Measurements from ENCODE around the gene CATSPERE. TPM values are rescaled to one million over a fixed set of nuclear protein-coding genes. Genes with fewer than 3 reads are reported as not detected.

The CATSPERE gene, protein sequence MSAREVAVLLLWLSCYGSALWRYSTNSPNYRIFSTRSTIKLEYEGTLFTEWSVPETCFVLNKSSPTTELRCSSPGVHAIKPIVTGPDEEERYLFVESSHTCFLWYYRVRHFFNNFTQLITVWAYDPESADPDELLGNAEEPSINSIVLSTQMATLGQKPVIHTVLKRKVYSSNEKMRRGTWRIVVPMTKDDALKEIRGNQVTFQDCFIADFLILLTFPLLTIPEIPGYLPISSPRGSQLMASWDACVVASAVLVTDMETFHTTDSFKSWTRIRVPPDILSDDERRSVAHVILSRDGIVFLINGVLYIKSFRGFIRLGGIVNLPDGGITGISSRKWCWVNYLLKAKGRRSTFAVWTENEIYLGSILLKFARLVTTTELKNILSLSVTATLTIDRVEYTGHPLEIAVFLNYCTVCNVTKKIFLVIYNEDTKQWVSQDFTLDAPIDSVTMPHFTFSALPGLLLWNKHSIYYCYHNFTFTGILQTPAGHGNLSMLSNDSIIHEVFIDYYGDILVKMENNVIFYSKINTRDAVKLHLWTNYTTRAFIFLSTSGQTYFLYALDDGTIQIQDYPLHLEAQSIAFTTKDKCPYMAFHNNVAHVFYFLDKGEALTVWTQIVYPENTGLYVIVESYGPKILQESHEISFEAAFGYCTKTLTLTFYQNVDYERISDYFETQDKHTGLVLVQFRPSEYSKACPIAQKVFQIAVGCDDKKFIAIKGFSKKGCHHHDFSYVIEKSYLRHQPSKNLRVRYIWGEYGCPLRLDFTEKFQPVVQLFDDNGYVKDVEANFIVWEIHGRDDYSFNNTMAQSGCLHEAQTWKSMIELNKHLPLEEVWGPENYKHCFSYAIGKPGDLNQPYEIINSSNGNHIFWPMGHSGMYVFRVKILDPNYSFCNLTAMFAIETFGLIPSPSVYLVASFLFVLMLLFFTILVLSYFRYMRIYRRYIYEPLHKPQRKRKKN
- 1 to 10 TPM; 1.5 TPM for total RNA-seq
- long read RNA-seq, donor 1 = 0 reads
- long read RNA-seq, donor 2 = 0 reads

DNA sequence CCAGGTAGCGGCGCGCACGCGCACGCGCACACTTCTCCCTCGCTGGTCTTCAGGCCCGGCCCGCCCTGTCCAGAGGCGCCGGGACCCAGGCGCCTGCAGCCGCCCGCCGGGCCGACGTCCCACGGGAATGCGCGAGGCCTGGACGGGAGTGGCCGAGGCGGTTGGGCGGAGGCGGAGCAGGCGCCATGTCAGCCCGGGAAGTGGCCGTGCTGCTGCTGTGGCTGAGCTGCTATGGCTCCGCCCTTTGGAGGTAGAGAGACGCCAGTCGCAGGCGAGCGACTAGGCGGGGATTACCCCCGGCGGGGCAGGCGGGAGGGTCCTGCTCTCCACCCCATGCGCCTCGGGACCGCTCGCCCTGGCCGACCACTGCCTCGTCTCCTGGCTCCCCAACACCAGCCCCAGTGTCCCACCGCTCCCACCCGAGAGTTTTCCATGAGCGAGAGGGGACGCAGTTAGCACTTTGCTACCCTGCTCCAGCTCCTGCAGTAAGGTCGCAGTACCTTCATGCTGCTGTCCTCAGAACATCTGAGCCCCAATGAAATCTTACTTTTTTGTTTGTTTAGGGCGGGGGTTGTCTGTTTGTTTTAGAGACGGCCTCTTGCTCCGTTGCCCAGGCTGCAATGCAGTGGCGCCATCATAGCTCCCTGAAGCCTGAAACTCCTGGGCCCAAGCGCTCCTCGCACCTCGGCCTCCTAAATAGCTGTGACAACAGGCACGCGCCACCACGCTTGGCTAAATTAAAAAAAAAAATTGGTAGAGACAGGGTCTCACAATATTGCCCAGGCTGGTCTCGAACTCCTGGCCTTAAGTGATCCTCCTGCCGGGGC is at the start of gene CATSPERE:
TSS of gene CATSPERE (plus strand) at position 29 of the 827 bp plus-strand sequence. CDS start at position 186, 157 bp downstream.
- DNase-seq (ENCODE audit: low spot score) = peak; percentile 95
- intact Hi-C loops (cut with DNase I) = no loop called here

DNA sequence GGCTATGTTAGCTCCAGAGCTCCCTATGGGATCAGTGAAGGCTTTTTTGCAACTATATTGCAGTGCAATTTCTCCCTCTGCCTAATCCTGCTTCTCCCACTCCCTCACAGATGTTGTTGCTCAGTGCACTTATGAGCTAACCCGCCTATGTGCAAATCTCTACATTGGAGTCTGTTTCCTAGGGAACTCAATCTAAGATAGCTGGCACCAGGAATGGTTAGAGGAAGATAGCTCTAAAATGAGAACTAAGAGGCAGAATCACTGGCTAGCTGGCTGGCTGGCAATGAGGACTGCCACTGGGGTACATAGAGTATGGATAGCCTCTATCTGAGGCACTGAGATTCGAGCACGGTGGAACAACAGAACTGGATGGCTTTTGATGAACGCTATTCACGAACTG is 48.9 kb upstream of the CATSPERE start:
- intact Hi-C loops (cut with DNase I) = no loop called here
- DNase-seq (ENCODE audit: low spot score) = no peak

DNA sequence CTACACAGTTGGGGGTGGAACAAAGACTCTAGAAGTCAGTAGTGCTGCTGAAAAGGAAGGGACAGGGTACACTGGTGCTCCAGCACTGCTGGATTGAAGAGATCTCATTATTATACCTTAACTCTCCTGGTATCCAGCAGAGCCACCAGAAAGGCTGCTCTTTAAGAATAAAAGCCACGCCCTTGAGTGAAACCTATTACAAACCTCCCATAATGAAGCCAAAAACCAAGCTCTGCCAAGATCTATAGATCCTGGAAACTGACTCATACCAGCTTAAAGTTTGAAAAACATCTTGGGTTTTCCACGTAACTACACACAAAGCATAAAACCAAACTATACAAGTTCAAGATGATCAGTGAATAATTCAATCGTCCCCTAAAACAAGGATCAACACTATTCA is 47.3 kb upstream of the CATSPERE start:
- no peak for DNase-seq (ENCODE audit: low spot score)
- intact Hi-C loops (cut with DNase I) = loop anchor here in 1 of 2 donors (1.0 kb wide), 1 partner anchor 31 kb away; no protein-coding TSS in a partner anchor

DNA sequence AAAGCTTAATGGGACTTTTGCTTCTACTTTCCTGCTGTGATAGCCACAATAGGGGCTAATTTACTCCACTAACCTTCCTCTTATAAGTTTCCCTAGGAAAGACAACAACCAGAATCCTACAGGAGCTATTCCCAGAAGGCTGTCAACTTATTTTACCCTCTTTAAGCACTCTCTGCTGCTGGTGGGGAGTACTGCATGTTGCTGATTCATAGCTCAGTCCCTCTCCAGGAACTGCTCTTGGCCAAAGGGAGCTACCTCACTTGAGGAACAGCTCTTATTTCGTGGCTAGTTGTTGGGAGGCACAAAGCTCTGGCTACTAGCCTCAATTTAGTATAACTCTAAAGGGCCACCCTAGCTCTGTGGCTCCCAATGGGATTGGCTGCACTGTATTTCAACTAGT is 46.5 kb upstream of the CATSPERE start:
- DNase-seq (ENCODE audit: low spot score) = no peak
- intact Hi-C loops (cut with DNase I) = loop anchor here in 1 of 2 donors (1.0 kb wide), 1 partner anchor 32 kb away; no protein-coding TSS in a partner anchor

DNA sequence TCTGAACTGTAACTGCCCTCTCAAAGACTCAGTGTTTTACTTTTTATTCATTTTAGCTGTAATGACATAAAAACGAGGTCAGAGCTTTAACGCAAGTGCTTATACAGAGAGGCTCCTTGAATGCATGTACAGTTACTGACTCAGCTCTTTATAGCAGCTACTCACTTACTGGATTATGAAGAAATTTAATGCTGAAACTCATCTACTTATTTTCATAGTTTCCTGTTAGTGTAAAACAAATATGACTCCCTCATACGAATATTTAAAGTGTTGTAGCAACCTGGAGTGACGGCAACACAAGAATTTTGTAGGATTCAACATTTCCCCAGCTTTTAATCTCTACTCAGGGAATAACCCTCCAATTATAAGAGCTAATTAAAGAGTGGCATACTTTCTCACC is 42.0 kb upstream of the CATSPERE start:
- no peak for DNase-seq (ENCODE audit: low spot score)
- intact Hi-C loops (cut with DNase I) = no loop called here

DNA sequence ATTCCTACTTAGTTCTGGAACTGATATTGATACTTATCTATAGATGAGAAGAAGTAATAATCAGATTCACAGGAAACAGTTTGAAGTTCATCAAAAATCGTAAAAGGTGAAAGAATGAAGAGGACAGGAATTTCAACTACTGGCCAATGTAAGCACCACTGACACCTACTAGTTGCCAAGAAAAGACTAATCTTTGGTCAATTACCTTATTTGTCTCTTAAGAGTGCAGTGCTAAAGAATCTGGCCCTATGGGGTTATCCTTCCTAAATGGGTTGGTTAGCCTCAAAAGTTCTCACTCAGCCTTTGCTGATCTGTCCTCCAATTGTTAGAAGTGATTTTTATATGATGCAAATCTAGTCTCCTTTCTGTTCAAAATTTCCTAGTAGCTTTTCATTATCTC is 38.9 kb upstream of the CATSPERE start:
- DNase-seq (ENCODE audit: low spot score) = no peak
- intact Hi-C loops (cut with DNase I) = no loop called here

DNA sequence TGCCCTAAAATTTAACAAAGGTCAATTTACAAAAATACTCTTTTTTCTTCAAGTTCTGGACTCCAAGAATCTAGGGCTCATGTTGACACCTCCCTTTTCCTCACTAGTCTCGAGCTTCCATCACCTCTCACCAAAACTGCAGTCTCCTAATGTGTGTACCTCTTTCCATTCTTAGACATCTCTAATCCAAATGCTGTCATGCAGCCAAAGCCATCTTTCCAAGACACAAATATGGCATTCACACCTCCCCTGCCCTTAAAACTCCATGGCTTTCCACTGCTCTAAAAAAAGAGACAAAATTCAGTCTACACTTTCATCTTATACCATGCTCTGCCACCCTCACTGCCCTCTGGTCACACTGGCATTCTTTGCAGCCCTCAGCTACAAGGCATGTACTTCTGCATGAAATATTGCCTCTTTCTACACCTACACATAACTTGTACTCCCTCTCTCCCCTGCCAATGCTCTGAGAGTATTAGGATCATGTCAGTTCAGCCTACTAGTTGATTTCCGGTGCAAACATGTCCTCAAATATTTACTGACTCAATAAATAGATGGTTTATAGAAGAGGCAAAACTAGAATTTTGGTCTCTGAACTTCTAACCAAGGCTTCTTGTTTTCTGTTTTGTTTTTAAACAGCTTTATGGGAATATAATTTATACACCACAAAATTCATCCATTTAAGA is 36.3 kb upstream of the CATSPERE start:
- intact Hi-C loops (cut with DNase I) = no loop called here
- DNase-seq (ENCODE audit: low spot score) = no peak

DNA sequence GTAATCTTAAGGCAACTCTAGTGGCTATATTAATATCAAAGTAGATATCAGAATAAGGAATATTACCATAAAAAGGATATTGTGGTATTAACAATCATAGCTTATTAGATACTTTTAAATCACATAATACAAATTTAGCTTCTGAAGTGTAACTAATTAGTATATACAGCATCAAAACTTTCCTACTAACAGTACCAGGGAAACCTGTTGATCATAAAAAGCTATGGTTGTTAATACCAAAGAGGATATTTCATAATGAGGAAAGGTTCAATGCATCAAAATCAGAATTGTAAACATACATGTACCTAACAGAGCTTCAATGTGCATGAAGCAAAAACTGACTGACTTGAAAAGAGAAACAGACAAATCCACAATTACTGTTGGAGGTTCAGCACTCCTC is 33.4 kb upstream of the CATSPERE start:
- DNase-seq (ENCODE audit: low spot score) = no peak

DNA sequence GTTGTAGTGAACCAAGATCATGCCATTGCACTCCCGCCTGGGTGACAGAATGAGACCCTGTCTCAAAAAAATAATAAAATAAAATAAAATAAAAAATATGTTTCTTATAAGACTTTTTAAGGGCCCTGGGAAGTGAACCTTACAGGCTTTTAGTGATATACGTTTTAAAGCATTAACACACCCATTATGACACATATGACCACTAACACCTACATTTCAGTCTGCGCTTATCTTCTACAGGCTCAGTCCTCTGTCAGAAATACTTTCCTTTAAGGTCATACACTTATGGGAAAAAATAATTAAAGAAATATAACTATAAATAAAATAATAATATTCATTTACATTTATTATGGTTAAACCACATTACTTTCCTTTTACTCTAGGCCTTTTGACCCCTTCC is 31.3 kb upstream of the CATSPERE start:
- intact Hi-C loops (cut with DNase I) = no loop called here
- DNase-seq (ENCODE audit: low spot score) = no peak

More for the DNA sequence above, 33.4 kb upstream of the CATSPERE start:
- intact Hi-C loops (cut with DNase I) = no loop called here

DNA sequence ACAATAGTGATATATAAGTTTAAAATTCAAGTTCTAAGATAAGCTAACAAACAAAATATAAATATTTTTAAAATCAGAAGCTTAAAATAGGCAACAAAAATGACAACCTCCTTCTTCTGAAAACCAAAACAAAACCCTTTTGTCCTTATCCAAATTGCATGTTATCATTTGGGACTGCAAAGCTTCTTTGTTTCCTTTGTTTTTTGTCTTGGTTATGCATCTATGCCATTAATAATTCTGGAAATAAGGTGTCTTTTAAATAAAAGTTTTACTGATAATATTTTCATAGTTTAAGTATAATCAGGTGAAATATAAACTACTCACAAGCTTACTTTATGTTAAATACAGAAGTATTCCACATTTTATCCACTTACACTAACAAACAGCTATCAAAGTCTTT is 29.9 kb upstream of the CATSPERE start:
- intact Hi-C loops (cut with DNase I) = no loop called here
- no peak for DNase-seq (ENCODE audit: low spot score)

DNA sequence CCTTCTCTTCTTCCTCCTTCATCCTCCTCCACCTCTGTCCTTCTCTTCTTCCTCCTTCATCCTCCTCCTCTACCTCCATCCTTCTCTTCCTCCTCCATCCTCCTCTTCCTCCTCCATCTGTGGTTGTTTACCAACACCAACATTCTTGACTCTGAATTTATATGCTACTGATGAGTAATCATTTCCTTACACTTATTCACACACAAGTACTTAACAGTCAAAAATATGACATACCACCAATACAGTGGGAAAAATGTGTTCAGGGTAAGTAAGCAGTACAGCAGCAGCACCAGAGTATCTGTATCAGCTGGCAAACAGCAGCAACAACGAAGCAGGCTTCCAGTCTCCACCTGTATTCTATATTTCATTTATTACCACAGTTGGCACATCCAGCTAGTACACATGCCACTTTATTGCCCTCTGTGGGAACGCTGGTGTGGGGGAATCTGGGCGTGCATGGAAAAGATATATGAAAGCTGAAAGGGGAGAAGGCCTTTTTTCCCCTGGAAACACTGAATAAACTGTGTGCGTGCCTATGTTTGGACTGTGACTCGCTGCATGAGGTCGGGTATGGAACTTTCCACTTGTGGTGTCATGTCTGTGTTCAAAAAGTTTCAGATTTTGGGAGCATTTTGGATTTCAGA is 25.4 kb upstream of the CATSPERE start:
- DNase-seq (ENCODE audit: low spot score) = no peak
- intact Hi-C loops (cut with DNase I) = no loop called here

DNA sequence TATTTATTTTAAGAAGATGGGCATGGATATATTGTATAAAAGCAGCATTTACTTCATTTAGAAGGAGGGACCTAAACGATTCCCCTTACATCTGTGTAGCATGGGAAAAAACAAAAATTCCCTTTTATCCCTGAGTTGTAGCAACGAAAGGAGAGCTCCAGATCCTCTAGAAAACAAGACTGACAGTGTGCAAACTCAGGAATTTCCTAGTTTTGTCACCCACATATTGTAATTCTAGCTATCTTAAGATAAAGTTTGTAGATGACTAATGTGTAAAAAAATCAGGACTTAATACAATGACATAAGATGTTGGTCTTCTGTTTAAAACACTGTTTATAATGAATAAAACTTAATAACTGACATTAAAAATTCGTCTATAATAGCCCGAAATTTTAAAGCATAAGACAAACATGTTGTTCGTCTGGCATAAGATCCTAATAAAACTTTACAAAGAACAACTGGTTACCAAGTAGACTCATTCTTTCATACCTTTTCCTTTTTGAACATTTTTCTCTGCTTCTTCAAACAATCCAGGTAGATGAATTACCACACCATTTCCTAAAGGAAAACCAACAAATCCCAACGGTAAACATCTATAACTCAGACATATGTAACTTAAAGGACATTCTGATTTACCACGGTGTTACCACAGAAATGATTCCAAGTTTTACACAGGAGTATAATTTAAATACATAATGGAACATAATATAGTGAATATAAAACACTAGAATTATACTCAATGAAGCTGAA is 24.6 kb upstream of the CATSPERE start:
- DNase-seq (ENCODE audit: low spot score) = no peak
- intact Hi-C loops (cut with DNase I) = no loop called here

DNA sequence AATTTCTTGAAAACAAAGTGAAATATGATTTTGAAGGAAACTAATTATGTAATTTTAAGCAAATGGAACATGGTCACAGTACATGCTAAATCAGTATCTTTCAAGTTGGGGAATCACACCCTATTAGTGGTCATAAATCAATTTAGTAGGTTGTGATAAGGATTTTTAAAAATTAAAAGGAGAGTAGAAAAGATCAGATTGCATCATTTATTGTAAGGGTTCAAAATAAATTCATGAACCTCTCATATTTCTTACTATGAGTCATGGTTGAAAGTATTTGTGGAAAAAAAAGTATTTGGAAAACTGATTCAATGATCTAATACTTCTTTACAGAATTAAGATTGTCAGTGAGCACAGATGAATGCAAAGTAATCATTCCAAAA is 24.0 kb upstream of the CATSPERE start:
- no peak for DNase-seq (ENCODE audit: low spot score)
- intact Hi-C loops (cut with DNase I) = no loop called here

DNA sequence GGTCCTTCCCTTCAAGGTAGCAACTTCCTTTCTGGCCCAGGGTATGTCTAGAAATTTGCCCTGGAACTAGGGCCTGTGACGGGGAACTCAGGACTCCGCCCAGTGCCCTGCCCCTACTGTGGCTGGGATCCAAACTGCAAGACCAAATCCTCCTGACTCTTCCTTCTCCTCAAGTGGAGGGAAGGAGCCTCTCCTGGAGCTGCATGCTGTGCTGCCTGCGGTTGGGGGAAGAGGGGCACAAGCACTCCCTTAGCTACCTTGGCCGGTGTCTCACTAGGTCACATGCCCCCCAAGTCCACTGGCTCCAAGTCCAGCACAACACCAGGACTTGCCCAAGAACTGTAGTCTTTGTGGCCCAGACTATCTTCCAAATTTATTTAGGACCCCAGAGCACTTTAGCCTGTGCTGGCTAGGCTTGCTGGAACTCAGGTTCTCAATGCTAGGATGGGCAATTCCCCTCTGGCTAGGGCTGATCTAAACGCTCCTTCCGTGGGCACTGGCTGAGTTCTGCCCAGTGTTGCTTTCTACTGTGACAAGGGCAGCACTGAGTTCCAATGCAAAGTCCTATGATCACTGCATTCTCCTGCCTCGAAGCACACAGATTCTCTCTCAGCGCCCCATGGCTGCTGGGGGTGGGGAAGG is 21.6 kb upstream of the CATSPERE start:
- no peak for DNase-seq (ENCODE audit: low spot score)
- intact Hi-C loops (cut with DNase I) = no loop called here

DNA sequence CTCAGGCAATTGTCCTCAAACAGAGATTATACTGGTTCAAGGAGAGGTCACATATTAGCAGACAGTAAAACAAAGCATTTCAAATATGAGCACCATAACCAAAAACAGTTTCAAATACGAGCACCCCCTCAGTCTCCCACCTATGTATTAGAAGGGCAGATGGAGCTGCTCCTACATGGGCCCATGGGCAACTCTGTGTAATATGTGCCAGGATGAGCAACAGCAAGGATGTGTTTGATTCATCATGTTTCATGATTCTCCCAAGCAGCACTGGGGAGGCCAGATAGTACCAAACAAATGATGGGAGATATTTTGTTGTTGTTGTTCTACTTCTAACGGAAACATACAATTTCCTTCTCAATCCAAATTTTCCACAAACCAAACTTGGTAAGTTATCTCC is 18.2 kb upstream of the CATSPERE start:
- no peak for DNase-seq (ENCODE audit: low spot score)
- intact Hi-C loops (cut with DNase I) = no loop called here

DNA sequence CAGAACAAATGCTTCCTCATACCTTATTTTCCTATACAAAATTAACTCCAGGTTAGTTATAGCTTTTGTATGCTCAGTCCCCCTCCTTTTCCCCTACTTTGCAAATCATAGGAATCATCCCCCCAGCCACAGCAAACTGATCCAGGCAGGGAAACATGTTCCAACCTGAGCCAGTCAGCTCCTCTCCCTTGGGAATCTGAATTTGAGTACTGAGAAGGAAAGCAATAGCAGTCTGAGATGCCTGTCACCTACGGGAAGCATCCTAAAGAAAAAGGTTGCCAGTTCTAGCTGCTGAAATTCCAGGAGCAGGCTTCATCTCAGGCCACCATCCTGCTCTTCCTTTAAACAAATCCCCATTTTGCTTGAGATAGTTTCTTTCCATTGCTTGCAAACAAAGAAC is 16.2 kb upstream of the CATSPERE start:
- intact Hi-C loops (cut with DNase I) = no loop called here
- DNase-seq (ENCODE audit: low spot score) = no peak

Data from posterior vena cava (tissue), 2 donors.